Sigmoid colon (tissue), 4 donors: ENCODE results near the gene MALL.
"Not testable (repeated sequence)": the region's sequence is repeated elsewhere in the genome, so short reads cannot be mapped to it uniquely, and the experiment has no call there.

Experiments
- EP300 ChIP-seq, 4 donors: sonication (generic); formaldehyde crosslinking; IDR thresholded peaks; one replicate each; pipeline ENCODE4 v1.6.1; 2017; ENCODE audit warnings: antibody characterized with exemption in 4 of 4
- TF ChIP-seq, protein P1 (sequence below), 4 experiments: fragments of 450-650 bp in 3 of 4; fragments of 200-600 bp in 1 of 4; IDR thresholded peaks; one replicate each; pipeline ENCODE4 v1.5.1; 2016 to 2019; ENCODE audit warnings: antibody characterized with exemption in 4 of 4, mild to moderate bottlenecking in 3 of 4, moderate library complexity in 2 of 4

GRCh38 chr2:110047225-110047624 is 68.4 kb downstream of the MALL start:
- TF ChIP-seq, protein P1, sequence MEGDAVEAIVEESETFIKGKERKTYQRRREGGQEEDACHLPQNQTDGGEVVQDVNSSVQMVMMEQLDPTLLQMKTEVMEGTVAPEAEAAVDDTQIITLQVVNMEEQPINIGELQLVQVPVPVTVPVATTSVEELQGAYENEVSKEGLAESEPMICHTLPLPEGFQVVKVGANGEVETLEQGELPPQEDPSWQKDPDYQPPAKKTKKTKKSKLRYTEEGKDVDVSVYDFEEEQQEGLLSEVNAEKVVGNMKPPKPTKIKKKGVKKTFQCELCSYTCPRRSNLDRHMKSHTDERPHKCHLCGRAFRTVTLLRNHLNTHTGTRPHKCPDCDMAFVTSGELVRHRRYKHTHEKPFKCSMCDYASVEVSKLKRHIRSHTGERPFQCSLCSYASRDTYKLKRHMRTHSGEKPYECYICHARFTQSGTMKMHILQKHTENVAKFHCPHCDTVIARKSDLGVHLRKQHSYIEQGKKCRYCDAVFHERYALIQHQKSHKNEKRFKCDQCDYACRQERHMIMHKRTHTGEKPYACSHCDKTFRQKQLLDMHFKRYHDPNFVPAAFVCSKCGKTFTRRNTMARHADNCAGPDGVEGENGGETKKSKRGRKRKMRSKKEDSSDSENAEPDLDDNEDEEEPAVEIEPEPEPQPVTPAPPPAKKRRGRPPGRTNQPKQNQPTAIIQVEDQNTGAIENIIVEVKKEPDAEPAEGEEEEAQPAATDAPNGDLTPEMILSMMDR (IDR thresholded peaks at IDR 0.05) = not testable (repeated sequence)
- not testable (repeated sequence) for TF ChIP-seq EP300 (IDR thresholded peaks at IDR 0.05)
